ENCODE results near the gene HMCES. TPM values are rescaled to one million over a fixed set of nuclear protein-coding genes. Genes with fewer than 3 reads are reported as not detected.
A peak's percentile ranks its signal among the peaks of the same experiment; 100 is the strongest.

HMCES gene
- total RNA-seq, 2 donors from 2014 or later = 10.1 to 14.5 TPM

DNA sequence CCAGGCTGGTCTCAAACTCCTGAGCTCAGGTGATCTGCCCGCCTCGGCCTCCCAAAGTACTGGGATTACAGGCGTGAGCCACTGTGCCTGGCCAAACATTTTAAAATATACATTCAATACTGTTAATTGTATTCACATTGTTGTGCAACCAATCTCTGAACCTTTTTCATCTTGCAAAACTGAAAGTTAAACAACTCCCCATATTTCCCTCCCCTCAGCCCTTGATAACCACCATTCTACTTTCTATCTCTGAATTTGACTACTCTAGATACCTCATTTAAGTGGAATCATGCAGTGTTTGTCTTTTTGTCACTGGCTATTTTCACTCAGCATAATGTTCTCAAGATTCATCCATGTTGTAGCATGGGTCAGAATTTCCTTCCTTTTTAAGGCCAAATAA lies 30.0 kb downstream of the HMCES start:
- Histone ChIP-seq H3K27me3 (no peaks in the 10 kb centered on the region), H3K4me3 (no peak overlapping the region), H3K36me3 (replicated peaks in 1 of 2; ENCODE audit: insufficient read depth in 1 of 2, low read depth in 2 of 2) (no peaks in the 10 kb centered on the region), H3K4me1 (peaks cover 5% of the 10 kb centered on the region), H3K27ac (no peak overlapping the region), H3K9me3 (no peaks in the 10 kb centered on the region)
- DNase-seq = no peak
- intact Hi-C loops (cut with DNase I) = no loop called here
- no peak for ATAC-seq
- TF ChIP-seq, protein P1, sequence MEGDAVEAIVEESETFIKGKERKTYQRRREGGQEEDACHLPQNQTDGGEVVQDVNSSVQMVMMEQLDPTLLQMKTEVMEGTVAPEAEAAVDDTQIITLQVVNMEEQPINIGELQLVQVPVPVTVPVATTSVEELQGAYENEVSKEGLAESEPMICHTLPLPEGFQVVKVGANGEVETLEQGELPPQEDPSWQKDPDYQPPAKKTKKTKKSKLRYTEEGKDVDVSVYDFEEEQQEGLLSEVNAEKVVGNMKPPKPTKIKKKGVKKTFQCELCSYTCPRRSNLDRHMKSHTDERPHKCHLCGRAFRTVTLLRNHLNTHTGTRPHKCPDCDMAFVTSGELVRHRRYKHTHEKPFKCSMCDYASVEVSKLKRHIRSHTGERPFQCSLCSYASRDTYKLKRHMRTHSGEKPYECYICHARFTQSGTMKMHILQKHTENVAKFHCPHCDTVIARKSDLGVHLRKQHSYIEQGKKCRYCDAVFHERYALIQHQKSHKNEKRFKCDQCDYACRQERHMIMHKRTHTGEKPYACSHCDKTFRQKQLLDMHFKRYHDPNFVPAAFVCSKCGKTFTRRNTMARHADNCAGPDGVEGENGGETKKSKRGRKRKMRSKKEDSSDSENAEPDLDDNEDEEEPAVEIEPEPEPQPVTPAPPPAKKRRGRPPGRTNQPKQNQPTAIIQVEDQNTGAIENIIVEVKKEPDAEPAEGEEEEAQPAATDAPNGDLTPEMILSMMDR (IDR thresholded peaks at IDR 0.05) = no peak
- no peak for TF ChIP-seq POLR2A (IDR thresholded peaks at IDR 0.05)
- WGBS, 2 donors = 92 to 98% methylated on average over 3 of the region's 3 CpGs

DNA sequence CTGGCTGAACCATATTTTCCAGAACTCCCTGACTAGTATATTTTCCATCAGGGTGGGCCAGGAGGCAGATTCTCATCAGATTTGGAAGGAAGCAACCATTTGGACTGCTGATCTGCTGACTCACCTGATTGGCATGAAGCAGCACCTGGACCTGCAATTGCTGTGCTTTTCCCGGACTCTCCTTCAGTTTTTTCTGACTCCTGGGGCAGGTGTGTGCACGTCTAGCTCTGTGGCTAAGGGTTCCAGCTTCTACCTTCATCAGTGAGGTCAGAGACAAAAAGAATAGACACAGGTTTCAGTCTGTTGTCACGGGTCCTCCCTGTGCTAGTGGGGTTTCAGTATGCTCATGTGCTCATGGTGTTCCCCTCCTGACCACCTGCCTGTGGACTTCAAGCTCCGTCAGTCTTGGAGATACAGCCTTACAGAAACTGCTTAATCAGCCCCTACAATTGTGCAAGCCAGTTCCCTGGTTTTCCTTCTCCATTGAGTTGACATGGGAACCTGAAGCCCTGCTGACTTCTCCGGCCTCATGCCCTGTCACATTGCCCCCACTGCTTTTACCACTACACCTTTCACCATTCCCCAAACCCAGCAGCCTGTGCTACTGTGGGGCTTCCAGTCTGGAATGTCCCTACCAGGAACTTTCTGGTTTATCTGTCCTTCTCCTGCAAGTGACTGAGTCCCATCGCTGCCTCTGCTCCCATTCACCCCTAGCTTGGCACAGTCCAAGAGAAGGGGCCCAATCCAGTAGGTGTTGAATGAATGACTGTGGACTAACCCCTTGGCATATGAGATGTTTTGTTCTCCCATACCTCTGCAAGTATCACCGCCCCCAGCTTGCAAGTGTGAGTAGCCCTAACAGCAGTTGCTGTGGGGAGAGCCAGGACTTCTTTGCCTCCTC lies 31.7 kb downstream of the HMCES start:
- Histone ChIP-seq H3K4me1 (peaks cover 19% of the 10 kb centered on the region), H3K27ac (peak overlapping the region in 1 of 4 donors; percentile 36), H3K36me3 (replicated peaks in 1 of 2; ENCODE audit: insufficient read depth in 1 of 2, low read depth in 2 of 2) (no peaks in the 10 kb centered on the region), H3K27me3 (no peaks in the 10 kb centered on the region), H3K9me3 (no peaks in the 10 kb centered on the region), H3K4me3 (no peak overlapping the region)
- intact Hi-C loops (cut with DNase I) = no loop called here
- DNase-seq (peak in 1 of 4 donors; percentile 23), ATAC-seq (no peak)
- 63 to 67% methylated on average over 7 of the region's 7 CpGs for whole genome bisulfite sequencing, 2 donors
- TF ChIP-seq, protein P1 (IDR thresholded peaks at IDR 0.05) = no peak
- no peak for TF ChIP-seq POLR2A (IDR thresholded peaks at IDR 0.05)

DNA sequence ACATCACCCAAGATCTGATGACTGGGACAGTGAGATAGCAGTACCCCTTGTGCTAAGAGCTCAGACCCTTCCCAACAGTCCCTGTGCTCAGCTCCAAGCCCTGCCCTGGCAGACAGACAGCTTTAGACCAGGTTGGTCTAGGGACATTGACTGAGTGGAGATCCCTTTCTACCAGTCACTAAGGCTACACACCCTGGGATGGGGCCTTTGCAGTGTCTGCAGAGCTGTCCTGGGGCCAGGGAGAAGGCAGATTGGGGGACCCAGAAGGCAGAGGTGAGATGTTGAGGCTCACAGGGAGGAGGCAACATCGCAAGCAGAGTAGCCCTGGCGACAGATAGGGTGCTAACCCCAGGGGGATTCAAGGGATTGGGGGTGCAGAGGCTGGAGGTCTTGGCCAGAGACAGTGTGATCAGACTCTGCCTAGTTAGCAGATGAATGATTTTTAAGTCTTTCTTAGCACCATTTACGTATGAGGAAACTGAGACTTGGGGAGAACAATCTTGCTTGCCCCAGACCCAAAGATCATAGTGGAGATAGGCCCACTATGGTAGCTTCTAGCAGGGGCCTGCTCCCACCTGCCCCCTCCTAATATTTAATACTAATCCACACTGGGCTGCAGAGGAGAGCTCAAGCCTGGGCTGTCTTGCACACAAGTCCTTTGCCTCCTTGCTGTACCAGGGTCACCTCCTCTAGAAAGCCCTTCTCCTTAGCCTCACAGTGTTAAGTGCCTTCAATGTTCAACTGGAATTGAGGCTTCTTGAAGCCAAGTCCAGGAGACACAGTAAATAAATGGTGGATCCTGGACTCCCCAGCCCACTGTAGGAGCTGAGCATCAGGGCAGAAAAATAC lies 32.6 kb downstream of the HMCES start:
- Histone ChIP-seq H3K36me3 (replicated peaks in 1 of 2; ENCODE audit: insufficient read depth in 1 of 2, low read depth in 2 of 2) (no peaks in the 10 kb centered on the region), H3K27ac (peak overlapping the region in 1 of 4 donors; percentile 2), H3K9me3 (no peaks in the 10 kb centered on the region), H3K4me1 (peaks cover 19% of the 10 kb centered on the region), H3K4me3 (no peak overlapping the region), H3K27me3 (no peaks in the 10 kb centered on the region)
- TF ChIP-seq, protein P1 (IDR thresholded peaks at IDR 0.05) = no peak
- no peak for TF ChIP-seq POLR2A (IDR thresholded peaks at IDR 0.05)
- ATAC-seq = no peak
- DNase-seq = no peak
- WGBS, 2 donors = 96 to 97% methylated on average over 3 of the region's 3 CpGs
- intact Hi-C loops (cut with DNase I) = no loop called here

DNA sequence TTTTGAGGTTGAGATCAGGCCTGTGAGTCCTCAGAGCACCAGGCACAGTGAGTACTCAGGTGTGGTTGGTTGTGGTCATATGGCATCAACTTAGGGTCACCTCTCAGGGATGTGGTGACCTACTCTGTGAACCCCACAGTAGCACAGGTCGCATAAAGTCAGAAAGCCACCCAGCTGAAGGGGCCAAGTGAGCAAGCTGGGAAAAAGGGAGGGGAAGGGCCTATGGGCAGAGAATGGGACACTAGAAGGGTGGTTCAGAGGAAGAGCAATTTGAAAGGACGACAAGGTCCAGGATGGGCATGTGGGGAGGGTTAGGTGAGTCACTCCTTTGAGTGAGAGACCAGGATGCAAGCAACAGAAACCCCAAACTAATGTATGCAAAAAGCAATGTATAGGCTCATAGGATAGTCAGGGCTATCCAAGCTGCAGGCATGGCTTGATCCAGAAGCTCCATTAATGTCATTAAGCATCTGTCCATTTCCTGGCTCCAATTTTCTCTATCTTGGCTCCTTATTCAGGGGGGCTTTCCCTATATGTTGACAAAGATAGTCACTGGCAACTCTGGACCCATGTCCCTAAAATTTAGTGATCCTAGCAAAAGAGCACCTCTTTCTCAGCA lies 33.5 kb downstream of the HMCES start:
- ATAC-seq (no peak), DNase-seq (no peak)
- intact Hi-C loops (cut with DNase I) = no loop called here
- Histone ChIP-seq H3K36me3 (replicated peaks in 1 of 2; ENCODE audit: insufficient read depth in 1 of 2, low read depth in 2 of 2) (no peaks in the 10 kb centered on the region), H3K4me3 (no peak overlapping the region), H3K9me3 (no peaks in the 10 kb centered on the region), H3K27me3 (no peaks in the 10 kb centered on the region), H3K27ac (peak overlapping the region in 2 of 4 donors; percentile 2 to 86), H3K4me1 (peaks cover 26% of the 10 kb centered on the region)
- WGBS, 2 donors = 78 to 85% methylated on average over 2 of the region's 2 CpGs
- TF ChIP-seq POLR2A (IDR thresholded peaks at IDR 0.05) = peak in 1 of 3 donors; percentile 4
- TF ChIP-seq, protein P1 (IDR thresholded peaks at IDR 0.05) = no peak
